GM18520 (cell line): ENCODE results near the gene XRCC3.

ENCODE experiments used
- ATAC-seq: cut with Tn5 transposase; IDR thresholded peaks from one replicate; pipeline ENCODE4 v1.9.1; 2021; ENCODE audit not compliant: unreplicated experiment

XRCC3 gene

DNA sequence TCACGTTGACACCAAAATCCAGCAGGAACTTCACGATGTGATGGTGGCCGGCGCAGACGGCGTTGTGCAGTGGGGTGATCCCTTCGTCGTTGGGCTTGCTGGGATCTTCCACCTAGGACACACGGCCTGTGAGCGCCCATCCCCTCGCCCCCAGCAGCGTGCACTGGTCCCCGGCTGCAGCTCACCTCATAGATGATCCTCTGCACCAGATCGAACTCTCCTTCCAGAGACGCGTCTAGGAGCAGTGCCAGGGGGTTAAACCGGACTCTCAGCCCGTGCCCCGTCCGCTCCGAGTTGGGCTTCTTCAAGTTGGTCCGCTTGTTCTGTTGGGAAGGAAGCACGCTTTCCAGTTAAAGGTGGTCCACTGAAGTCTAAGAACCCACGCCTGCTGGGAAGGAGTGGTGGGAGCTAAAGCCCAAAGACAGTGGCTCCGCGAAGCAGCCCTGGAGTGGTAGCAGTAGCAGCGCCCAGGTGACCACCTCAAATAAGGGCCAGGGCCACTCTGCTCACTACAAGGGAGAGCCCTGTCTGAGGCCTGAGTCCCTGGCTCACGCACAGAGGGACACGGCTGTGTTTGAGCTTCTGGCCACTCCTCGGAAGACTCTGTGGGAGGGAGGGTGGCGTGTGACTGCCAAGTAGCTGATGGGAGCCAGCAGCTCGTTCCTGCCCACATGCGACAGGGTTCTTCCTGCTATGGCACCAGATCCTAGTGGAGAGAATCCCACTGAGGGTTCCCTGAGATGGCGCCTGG is 23.6 kb upstream of the XRCC3 start:
- ATAC-seq, result no peak

DNA sequence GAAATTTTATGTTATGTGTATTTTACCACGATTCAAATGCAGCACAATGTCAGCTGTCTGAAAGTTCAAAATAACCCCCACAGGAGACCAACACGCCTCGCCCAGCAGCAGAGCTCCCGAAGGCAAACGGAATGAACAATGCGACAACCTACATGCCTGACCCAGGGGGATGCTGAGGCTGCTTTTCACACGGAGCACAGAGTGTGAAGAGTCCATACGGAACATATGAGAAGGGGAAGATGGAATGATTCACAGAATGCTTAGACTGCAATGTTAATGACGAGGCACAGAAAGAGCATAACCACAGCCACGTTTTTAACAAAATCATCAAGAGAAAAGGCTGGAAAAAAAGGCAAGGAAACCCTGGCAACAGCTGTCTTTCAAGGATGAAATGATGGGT is 22.9 kb upstream of the XRCC3 start:
- ATAC-seq, result no peak

DNA sequence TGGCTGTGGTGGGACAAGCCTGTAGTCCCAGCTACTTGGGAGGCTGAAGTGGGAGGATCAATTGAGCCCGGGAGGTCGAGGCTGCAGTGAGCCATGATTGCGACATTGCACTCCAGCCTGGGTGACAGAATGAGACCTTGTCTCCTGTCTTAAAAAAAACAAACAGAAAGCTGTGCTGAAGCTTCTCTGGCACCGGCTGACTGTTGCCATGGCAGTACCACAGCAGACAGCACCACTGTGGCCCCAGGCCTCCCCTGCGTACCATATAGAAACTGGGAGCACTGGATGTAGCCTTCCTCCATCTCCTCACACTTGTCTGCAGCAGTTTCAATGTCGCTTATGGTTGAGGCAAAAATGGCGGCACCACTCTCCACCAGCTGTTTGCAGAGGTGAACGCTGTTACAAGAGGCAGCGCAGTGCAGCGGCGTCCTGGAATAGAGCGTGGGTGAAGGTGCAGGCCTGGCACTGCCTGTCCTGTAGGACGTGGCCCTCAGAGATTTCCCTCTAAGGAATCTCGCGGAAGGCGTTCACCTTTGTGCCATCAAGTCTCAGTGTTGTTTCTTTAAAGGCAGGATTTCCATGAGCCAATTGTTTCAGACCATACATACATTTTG is 22.3 kb upstream of the XRCC3 start:
- no peak for ATAC-seq

DNA sequence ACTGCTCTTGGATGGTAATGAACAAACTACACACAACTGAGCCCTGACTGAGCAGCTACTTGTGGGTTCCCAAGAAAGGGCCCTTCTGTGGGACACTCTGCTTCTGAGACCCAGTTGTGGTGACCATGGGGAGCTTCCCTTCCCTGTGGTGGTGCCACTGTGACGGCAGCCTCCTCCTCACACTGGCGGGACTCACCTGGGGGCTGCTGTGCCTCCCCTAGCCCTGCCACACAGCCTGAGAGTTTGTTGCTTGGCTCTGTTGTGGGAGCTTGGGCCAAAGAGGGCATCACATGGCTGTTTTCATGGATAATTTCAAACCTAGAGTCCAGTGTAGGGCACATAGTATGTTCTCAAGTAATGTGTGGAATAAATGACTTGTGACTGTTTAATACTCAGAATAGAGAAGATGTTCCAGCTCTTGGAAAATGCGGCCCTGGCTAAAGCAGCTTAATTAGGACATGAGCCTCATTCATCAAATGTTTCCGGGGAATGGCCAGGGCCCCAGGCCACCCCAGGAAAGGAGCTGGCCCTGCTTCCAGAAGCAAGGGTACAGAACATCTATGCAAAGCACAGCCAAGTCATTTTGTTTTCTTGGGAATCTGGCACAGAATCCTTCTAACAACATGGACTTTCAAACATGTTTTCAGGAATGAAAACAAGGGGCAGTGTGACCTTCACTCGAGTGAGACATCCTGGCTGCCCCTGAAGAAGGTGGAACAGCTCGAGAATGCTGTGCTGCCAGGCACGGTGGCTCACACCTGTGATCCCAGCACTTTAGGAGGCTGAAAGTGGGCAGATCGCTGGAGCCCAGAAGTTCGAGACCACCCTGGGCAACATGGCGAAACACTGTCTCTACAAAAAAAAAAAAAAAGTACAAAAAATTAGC is 21.5 kb upstream of the XRCC3 start:
- ATAC-seq, result no peak

DNA sequence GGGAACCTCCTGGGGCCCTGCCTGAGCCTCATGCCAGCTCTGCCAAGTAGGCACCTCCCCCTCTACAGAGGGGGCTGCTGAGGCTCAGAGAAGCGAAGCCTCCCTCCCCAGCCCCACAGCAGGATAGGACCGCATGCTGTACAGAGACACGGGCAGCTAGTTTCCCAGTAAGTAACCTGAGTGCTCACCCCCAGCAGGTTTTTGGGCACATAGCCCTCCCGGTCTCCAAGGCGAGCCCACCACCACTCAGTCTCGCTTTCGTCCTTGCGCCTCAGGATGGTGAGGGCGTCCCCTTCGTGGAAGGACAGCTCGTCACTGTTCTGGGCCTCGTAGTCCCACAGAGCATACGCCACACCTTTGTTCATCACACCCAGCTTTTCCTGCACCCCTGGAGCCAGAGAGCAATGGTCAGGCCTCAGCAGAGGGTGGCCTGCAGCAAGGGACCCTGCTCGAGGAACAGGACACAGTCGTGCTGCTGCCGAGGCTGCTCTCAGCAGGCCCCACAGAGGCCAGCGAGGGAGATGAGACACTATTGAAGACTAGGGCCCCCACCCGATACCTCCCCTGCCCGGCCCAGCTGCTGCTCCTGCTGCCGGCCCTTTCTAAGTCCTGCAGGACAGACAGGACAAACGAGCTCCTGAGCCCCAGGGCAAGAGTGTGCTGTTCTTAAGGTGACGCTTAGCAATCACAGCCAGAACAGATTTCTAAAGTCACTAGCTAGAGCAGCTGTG is 20.7 kb upstream of the XRCC3 start:
- ATAC-seq, result no peak

DNA sequence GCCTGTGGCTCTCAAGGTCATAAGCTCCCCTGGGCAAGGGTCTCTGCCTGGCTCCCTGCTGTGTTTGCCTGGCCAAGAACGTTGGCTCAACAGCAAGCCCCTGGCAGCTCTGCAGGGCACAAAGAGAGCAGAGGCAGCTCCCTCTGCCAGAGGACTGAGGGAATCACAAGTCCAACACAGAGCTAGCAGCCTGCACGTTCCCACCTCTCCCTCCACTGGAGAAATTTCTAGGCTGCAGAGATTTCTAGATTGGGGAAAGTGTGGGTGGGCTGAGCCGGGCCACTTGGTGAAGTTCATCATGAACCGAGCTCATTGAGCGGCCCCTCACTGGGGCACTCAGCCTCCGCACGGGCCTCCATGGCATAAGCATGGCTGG is 20.2 kb upstream of the XRCC3 start:
- no peak for ATAC-seq

DNA sequence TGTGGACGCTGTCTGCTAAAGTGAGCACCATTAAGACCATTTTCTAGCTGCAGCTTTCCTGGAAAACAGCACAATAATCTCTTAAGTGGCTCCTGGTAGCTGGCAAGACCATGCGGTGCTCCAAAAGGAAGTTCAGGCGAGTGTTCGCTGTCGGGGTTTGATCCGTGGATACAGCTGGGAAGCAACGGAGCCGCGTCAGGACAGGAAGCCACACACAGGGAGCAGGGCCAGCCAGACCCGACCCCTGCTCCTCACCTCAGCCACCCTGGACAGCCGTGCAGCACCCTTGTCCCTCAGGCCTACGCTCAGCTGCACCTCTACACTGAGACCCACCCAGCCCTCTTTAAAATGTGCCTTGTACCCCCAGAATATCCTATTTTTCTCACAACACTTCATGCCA is 19.8 kb upstream of the XRCC3 start:
- no peak for ATAC-seq

DNA sequence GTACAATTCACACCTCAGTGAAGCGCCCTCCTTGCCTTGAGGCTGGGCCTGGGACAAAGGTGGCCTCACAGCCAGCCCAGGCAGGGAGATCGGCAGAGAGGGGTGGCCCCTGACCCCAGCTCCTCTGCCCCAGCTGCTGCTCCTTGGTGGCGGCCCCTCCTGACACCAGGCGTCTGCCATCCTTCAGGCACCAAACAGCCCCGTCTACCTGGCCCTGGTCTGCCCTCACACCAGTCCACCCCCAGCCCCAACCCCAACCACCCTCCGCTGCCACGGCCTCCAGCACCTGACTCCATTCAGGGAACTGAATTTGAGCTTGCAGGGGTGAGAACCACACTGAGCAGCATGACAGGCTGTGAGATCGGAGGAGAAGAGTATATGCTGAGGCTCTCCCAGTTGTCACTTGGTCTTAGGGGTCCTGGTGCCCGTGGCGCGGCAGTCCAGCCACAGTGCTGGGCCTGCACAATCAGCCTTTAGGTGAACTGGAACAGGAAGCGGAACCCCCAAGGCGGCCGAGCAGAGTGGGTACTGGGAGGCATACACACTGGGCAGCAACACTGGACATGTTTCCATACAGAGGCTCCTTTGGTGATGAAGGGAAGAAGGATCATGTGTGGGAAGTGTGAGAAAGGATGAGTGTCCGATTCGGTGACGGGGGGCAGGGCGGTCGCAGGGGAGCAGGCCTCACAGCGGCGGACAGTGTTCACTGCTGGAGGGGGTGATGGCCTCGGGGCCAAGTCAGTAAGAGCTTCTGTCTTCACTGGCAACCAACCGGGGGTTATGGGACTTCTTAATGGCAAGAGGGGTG is 19.0 kb upstream of the XRCC3 start:
- no peak for ATAC-seq

DNA sequence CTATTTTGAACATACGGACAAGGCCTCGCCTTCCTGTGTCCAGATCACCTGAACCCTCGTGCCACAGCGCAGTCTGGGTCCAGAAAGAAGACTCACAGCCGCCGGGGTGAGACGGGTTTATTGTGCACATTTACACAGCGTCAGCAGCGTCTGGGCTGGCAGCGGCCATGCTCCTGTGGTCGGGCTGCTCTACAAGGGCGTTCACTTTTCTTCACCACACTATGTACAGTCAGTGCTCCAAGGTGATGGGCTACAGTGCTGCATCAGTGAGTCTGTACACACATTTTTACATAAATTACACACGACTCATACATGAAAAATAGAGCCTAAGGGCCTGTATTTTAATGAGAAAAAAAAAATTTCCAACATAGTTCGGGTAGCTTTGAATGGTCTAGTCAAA is 18.4 kb upstream of the XRCC3 start:
- ATAC-seq, result no peak

DNA sequence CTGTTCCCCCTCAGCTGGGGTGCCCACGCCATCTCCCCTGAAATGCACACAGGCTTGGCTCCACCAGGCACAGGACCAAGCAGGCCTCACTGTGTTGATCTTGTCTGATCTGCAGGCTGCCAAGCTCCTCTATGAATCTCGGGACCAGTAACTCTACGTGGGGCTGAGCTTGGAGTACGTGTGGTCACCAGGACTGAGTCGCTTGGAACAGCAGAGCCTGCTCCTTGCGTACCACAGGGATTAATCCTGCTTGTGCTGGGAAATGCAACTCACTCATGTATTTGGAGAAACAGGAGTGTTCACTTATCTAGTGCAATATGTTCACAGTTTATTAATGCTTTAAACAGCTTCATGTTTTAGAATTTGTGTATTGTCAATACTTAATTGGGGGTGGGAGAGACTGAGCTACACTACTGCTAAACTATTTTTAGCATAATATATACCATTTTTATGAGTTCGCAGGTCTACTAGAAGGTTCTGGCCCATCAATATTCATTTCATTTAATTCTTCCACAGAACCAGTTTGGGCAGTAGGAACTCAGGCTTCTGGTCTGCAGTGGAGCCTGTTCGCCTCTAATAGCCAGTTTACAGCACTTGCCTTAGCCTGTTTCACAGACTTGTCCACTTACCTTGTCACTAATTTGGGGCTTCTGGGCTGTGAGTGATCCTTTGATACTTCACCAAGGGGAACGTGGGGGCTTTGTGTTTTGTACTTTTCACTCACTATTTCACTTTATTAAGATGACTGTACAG is 17.8 kb upstream of the XRCC3 start:
- no peak for ATAC-seq

DNA sequence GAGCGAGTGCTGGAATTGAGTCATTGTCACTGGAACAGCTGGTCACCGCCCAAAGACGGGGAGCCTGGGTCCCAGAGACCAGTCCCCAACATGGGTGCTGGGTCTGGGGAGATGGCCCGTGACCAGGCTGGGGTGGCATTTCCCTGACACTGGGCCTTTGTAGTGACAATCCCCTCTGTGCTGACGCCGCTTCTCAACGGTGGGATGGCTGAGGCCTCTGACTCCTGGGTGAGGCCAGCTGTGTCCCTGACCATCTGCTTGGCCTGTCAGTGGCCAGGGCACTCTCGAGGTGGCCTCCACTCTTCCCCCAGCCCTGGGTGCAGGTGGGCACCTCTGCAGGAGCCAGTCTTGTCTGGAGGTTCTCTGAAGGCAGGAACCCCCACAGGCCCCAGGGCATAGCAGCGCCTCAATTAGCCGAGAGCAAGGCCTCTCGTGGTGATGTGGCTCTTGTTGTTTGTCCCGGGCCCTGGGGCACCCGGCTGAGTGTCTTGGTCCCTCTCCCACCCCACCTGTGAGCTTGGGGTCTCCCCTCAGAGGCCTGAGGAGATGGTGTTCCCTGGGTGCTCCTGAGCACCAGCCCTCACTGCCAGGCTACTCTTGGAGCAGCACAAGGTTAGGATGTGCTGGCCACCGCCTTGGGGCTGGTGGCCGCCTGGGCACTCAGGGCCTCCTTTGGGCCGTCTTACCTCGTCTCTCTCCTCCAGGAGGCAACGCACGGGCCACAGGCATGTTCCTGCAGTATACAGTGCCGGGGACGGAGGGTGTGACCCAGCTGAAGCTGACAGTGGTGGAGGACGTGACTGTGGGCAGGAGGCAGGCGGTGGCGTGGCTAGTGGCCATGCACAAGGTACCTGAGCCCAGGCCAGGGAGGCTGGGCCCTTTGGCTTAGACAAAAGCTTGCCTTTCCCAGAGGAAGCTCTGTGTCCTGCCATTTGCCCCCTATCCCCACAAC is 16.9 kb upstream of the XRCC3 start:
- ATAC-seq, result no peak

DNA sequence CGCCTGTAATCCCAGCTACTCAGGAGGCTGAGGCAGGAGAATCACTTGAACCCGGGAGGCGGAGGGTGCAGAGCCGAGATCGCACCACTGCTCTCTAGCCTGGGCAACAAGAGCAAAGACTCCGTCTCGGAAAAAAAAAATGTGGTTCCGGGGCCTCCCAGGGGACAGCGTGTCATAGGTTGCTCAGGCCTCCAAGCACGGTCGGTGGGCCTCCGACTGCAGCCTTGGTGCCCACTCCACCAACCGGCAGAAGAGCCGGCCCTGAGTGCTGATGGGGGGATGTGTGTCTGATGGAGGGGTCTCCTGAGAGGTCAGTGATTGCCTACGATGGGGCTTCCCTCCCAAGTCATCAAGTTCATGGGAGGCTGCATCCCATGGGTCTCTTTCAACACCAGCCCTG is 16.2 kb upstream of the XRCC3 start:
- ATAC-seq, result no peak

DNA sequence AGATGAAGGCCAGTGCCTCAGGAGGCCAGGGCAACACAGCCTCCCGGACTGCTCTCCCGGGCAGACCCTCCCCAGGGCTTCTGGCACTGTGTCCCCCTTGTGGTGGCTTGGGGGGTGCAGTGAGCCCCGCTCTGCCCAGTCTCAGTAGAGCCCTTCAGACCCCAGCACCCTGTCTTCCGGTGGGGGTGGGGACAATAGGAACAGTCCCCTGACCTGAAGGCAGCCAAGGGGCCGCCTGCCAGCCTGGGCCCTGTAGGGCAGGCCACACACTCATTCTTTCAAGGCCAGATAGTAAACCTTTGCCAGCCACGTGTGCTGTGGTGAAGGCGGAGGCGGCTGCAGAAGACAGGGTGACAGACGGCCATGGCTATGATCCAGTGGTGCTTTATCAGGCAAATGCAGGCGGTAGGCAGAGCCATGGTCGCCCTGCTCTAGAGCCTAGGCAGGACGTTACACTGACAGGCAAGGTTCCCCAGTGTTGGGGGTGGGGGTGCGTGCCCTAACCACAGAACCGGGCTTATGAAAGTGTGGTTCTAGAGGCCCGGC is 15.3 kb upstream of the XRCC3 start:
- ATAC-seq, result no peak

DNA sequence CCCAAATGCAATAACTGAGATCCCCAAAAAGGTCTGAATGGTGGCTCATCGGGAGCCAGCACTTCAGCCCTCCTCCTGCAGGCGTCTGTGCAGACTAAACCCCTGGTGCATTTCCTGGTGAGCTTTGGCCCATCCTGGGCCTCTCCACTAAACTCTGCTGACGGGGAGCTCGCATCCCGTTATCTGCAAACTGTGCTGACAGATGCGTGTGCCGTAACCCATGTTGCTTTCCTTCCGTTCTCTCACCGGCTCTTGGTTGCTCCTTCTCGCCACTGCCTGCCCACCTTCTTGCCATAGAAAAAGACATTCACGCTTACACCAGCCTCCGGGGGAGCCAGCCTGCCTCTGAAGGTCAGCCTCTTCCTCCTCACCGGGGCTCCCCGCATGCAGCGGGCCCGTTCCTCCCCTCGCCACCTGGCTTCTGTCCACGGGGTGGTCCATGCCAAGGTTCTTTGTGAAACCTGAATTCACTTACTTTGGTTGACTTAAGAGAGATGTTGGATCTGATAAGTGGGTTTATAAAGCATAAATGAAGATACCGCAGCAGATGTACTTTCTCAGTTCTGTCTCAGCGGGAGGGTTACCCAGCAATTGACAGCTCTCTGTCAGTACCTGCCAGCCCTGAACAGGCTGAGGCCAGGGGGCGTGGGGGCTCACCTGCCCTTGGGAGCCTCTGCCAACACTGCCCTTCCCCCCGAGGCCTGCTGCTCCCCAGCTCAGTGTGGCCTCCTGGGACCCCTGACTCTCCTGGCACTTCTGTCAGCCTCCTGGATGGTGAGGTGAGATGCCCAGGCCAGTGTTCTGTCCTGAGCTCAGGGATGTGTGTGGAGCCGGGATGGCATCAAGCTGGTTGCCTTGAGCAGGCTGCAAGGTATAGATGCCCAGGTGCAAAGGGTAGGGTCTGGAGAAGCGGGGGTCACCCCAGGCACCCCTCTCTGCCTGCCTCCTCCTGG is 14.5 kb upstream of the XRCC3 start:
- ATAC-seq, result no peak

DNA sequence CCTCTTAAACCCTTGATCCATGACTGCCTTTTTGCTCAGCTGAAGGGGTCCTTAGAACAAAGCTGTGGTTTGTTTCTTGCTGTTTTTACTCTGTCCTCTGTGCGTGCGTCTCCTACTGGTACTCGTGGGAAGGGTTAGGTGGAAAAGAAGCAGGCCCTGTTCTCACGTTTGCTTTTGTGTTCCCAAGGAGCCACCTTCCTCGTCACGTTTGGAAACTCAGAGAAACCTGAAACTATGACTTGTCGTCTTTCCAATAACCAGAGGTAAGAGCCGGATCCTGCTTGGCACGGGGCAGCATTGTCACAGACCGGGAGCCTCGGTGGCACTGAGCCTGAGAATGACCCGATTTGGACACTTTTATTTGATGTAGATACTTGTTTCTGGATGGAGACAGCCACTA is 13.5 kb upstream of the XRCC3 start:
- ATAC-seq, result no peak

DNA sequence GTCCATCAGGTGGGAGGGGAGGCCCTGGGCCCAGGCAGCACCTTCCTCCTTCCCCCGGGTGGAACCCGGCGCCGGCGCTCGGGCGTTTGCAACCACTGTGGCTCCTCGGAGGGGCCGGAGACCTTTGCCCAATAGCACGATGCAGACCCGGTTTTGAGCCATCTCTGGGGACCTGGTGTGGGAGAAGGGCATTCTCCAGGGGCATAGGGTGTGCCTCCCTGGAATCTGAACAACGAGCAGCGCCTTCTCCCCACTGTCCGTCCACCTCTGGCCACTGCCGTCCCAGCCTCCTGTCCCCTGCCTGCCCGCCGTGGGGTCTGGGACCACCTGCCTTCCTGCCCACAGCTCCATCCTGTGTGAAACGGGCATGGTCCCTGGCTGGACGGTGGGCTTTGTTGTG is 12.9 kb upstream of the XRCC3 start:
- ATAC-seq, result no peak

DNA sequence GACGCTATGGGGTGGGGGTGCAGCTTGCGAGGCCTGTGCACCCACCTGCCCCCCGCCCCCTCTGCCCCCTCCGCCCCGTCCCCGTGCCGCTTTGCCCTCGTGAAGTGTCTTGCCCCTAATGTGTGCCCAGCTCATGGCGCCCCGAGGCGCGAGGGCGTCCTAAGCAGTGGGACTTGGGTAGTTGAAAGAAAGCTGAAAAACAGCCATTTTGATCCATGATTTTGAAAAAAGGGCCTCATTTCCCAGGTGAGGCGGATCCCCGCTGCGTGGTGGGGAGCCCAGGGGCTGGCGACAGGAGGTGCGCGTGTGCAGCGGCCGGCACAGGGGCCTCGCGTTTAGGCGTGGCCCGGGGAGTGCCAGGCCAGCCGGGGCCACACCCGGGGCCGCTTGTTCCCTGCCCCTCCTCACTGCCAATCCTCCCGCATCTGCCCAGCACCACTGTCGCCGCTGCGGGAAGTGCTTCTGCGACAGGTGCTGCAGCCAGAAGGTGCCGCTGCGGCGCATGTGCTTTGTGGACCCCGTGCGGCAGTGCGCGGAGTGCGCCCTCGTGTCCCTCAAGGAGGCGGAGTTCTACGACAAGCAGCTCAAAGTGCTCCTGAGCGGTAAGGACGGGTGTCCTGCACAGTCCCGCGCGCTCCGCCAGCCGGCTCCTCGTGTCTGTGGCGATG is 12.2 kb upstream of the XRCC3 start:
- no peak for ATAC-seq
